OCI-LY7 (cell line): ENCODE data around the gene UBA6.

ENCODE experiments used
- CTCF ChIP-seq: fragments of 200-600 bp; sonication (generic); conservative IDR thresholded peaks from 2 replicates; pipeline ENCODE4 v1.5.1; 2014; ENCODE audit warnings: mild to moderate bottlenecking, antibody characterized with exemption, low read length, moderate library complexity, mixed read lengths
- EZH2phosphoT487 ChIP-seq: fragments of 200-600 bp; sonication (generic); IDR thresholded peaks from 2 replicates; pipeline ENCODE4 v1.6.1; 2018; ENCODE audit warnings: low read depth, borderline replicate concordance, mild to moderate bottlenecking, mixed run types, antibody characterized with exemption, low read length, moderate library complexity, mixed read lengths

DNA sequence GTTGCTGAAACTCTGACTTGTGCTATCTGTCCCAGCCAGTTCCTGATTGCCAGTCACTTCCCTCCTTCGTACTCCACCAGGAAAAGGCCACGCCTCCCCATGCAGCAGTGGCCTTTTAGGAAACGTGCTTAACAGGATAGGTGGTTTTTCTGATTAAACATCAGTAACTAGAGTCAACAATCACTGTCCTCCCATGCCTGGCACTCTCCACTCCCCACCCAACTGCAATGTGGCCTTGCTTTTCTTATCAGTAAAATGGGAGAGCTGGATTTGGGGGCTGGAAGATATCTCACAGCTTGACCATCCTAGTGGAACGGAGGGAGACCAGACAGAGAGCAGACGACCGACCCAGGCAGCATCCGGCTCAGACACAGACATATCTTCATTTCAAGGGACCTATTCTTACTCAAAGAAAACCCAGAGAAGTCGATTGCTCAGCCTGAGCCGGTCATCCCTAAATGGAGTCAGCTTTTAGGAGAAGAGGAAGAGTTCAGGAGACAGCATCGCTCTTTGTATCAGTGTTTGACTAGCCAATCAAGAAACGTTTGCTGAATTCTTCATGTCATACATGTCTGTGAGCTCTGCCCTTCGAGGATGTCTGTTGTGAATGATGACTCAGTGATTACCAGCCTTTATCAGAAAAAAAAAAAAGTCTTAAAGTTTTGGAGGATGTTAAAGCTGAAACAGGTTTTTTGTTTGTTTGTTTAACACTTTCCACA, 12.7 kb upstream of the UBA6 start:
- TF ChIP-seq CTCF (no peak), EZH2phosphoT487 (no peak)
